Neural cell (in vitro differentiated cells): Measurements from ENCODE around the gene MXD3. TPM values are rescaled to one million over a fixed set of nuclear protein-coding genes. Genes with fewer than 3 reads are reported as not detected.

ENCODE experiments used
- H2AFZ ChIP-seq: fragments of 200-600, 300-800 bp; sonication (generic), shearing (Covaris generic); 2 replicates; pipeline ENCODE4 v1.6.0; 2014; ENCODE audit warnings: low read depth, mild to moderate bottlenecking, antibody characterized with exemption, low read length, moderate library complexity
- H3F3A ChIP-seq: fragments of 200-600 bp; shearing (Covaris generic); 2 replicates; pipeline ENCODE4 v1.6.1; 2016; ENCODE audit warnings: mild to moderate bottlenecking, moderate library complexity, mixed read lengths, antibody characterized with exemption, low read length; ENCODE audit not compliant: insufficient read depth, poor library complexity, severe bottlenecking
- H3K27ac ChIP-seq: fragments of 200-600, 300-800 bp; sonication (generic), shearing (Covaris generic); 2 replicates; pipeline ENCODE4 v1.5.1; 2014; ENCODE audit warnings: mild to moderate bottlenecking, low read length, moderate library complexity
- H3K27me3 ChIP-seq: fragments of 300-800, 200-600 bp; sonication (generic), shearing (Covaris generic); 2 replicates; pipeline ENCODE4 v1.6.0; 2014; ENCODE audit warnings: mild to moderate bottlenecking, low read depth, low read length, moderate library complexity; ENCODE audit not compliant: insufficient read depth
- H3K36me3 ChIP-seq: fragments of 300-800, 200-600 bp; sonication (generic), shearing (Covaris generic); 2 replicates; pipeline ENCODE4 v1.5.1; 2014; ENCODE audit warnings: mild to moderate bottlenecking, antibody characterized with exemption, low read length, moderate library complexity; ENCODE audit not compliant: insufficient read depth
- H3K4me2 ChIP-seq: fragments of 300-800, 200-600 bp; sonication (generic), shearing (Covaris generic); 2 replicates; pipeline ENCODE4 v1.6.0; 2014; ENCODE audit warnings: mild to moderate bottlenecking, low read length
- H3K4me3 ChIP-seq: fragments of 300-800, 200-600 bp; sonication (generic), shearing (Covaris generic); 2 replicates; pipeline ENCODE4 v1.5.1; 2014; ENCODE audit warnings: mild to moderate bottlenecking, low read length, moderate library complexity
- H3K79me2 ChIP-seq: fragments of 200-600 bp; shearing (Covaris generic); replicated peaks from 2 replicates; pipeline ENCODE4 v1.6.0; 2014; ENCODE audit warnings: mild to moderate bottlenecking, low read length, moderate library complexity; ENCODE audit not compliant: insufficient read depth
- H3K9ac ChIP-seq: fragments of 300-800, 200-600 bp; sonication (generic), shearing (Covaris generic); 2 replicates; pipeline ENCODE4 v1.6.1; 2016; ENCODE audit warnings: mild to moderate bottlenecking, low read length, mixed read lengths
- H3K9me2 ChIP-seq: fragments of 200-600 bp; shearing (Covaris generic); 2 replicates; pipeline ENCODE4 v1.6.1; 2016; ENCODE audit warnings: mild to moderate bottlenecking, low read length, mixed read lengths; ENCODE audit not compliant: insufficient read depth
- H3K9me3 ChIP-seq: fragments of 200-600, 300-800 bp; sonication (generic), shearing (Covaris generic); 2 replicates; pipeline ENCODE4 v1.6.1; 2016; ENCODE audit warnings: mild to moderate bottlenecking, mixed run types, low read length, moderate library complexity, mixed read lengths
- H4K20me1 ChIP-seq: fragments of 200-600 bp; shearing (Covaris generic); 2 replicates; pipeline ENCODE4 v1.6.1; 2016; ENCODE audit warnings: mild to moderate bottlenecking, mixed run types; ENCODE audit not compliant: insufficient read depth
- CTCF ChIP-seq: fragments of 450-650 bp; IDR thresholded peaks from 2 replicates; pipeline ENCODE4 v1.5.1; 2014; ENCODE audit warnings: antibody characterized with exemption, mild to moderate bottlenecking, moderate library complexity; ENCODE audit not compliant: poor library complexity, severe bottlenecking
- EP300 ChIP-seq: fragments of 450-650 bp; conservative IDR thresholded peaks from 2 replicates; pipeline ENCODE4 v1.6.1; 2014; ENCODE audit warnings: antibody characterized with exemption, mild to moderate bottlenecking, moderate library complexity; ENCODE audit not compliant: poor library complexity, severe bottlenecking
- EZH2 ChIP-seq: fragments of 200-600, 300-800 bp; shearing (Covaris generic), sonication (generic); IDR thresholded peaks from 2 replicates; pipeline ENCODE4 v1.6.1; 2014; ENCODE audit warnings: antibody characterized with exemption, low read length, borderline replicate concordance, mild to moderate bottlenecking; ENCODE audit not compliant: insufficient read depth, poor library complexity, severe bottlenecking
- MXI1 ChIP-seq: fragments of 450-650 bp; conservative IDR thresholded peaks from 2 replicates; pipeline ENCODE4 v1.6.1; 2014; ENCODE audit warnings: antibody characterized with exemption, mild to moderate bottlenecking; ENCODE audit not compliant: poor library complexity, severe bottlenecking
- POLR2AphosphoS5 ChIP-seq: IDR thresholded peaks from 2 replicates; pipeline ENCODE4 v1.6.1; 2012
- RAD21 ChIP-seq: fragments of 450-650 bp; conservative IDR thresholded peaks from 2 replicates; pipeline ENCODE4 v1.6.1; 2014; ENCODE audit warnings: antibody characterized with exemption, mild to moderate bottlenecking, moderate library complexity
- REST ChIP-seq: IDR thresholded peaks from 2 replicates; pipeline ENCODE4 v1.6.1; 2012; ENCODE audit warnings: borderline replicate concordance
- SMC3 ChIP-seq: fragments of 450-650 bp; conservative IDR thresholded peaks from 2 replicates; pipeline ENCODE4 v1.6.1; 2014; ENCODE audit warnings: antibody characterized with exemption, mild to moderate bottlenecking, moderate library complexity; ENCODE audit not compliant: poor library complexity
- TAF1 ChIP-seq: IDR thresholded peaks from 2 replicates; pipeline ENCODE4 v1.6.1; 2012; ENCODE audit warnings: low read depth
- polyA plus RNA-seq: library from polyadenylated mRNA; depleted of rRNA; stranded (reverse); fragments of >200 nt; gene quantifications from 2 replicates; pipeline ENCODE4 v1.2.3, GENCODE V29; 2014

MXD3 gene
- polyA plus RNA-seq, 1 donor from 2014 or later: 9.3 TPM

GRCh38 chr5:177355162-177355867, 43.6 kb upstream of the MXD3 start:
- TF ChIP-seq RAD21 (no peak), SMC3 (no peak)
- Histone ChIP-seq H3K9me2 (no peaks in the 10 kb centered on the region), H3F3A (no peaks in the 10 kb centered on the region), H3K27me3 (no peaks in the 10 kb centered on the region), H4K20me1 (no peaks in the 10 kb centered on the region), H3K4me2 (no peak overlapping the region), H3K79me2 (peaks cover 10% of the 10 kb centered on the region), H3K9me3 (no peaks in the 10 kb centered on the region), H3K27ac (no peak overlapping the region), H3K36me3 (no peaks in the 10 kb centered on the region), H3K4me3 (no peak overlapping the region), H3K9ac (no peak overlapping the region), H2AFZ (no peak overlapping the region)

GRCh38 chr5:177354711-177355110, 43.0 kb upstream of the MXD3 start:
- no peak overlapping the region for H3K4me3 ChIP-seq
- H3K36me3 ChIP-seq: no peaks in the 10 kb centered on the region
- no peak overlapping the region for H3K9ac ChIP-seq
- no peak for TF ChIP-seq TAF1
- no peak for TF ChIP-seq REST
- no peak for TF ChIP-seq MXI1
- no peak for TF ChIP-seq POLR2AphosphoS5
- TF ChIP-seq EZH2: no peak
- TF ChIP-seq SMC3: no peak
- no peak for TF ChIP-seq RAD21
- TF ChIP-seq CTCF: no peak
- no peak for TF ChIP-seq EP300
- H3K27ac ChIP-seq: no peak overlapping the region
- peaks cover 16% of the 10 kb centered on the region for H3K79me2 ChIP-seq
- no peaks in the 10 kb centered on the region for H3K9me3 ChIP-seq
- no peaks in the 10 kb centered on the region for H3K9me2 ChIP-seq
- no peaks in the 10 kb centered on the region for H3K27me3 ChIP-seq
- H3F3A ChIP-seq: no peaks in the 10 kb centered on the region
- H2AFZ ChIP-seq: no peak overlapping the region
- no peaks in the 10 kb centered on the region for H4K20me1 ChIP-seq
- no peak overlapping the region for H3K4me2 ChIP-seq
